ENCODE data around the gene ERC2. TPM values are rescaled to one million over a fixed set of nuclear protein-coding genes. Genes with fewer than 3 reads are reported as not detected.

The ERC2 gene
- total and polyA plus RNA-seq, 2 donors (not counting 3 experiments of a cell fraction or from before 2014, with no cell fraction given), result 5.6 to 15.5 TPM

DNA sequence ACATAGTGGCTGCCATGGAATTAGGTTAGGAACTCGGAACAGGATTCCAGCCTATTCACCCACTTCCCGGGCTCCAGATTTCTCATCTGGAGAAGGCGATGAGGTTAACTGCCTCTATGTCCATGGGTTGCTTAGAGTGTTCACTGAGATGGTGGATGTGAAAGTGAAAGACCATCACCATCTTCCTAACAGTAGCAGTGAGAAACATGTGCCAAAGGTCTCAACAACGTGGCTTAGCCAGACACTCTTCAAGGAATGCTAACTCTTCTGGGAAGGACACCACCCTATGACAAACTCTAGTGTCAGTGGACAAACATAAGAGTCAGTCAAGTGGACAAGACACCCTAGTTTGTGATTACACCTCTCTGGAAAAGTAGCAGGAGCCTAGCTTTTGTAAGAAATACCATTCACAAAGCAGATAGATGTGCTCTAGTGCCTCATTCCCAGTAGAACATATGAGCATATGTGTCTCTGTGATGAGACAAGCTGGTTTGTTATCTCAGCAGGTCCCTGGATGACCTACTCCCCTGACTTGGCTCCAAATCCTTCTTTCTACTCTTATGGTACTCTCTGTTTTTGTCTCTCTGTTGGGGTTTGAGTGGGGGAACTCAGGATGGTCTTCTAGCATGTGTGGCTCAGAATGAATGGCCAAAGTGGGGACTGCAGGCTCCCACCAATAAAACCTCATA, 770.9 kb downstream of the ERC2 start:
- no peak overlapping the region for H3K27ac ChIP-seq (ENCODE audit: insufficient read depth, low read depth, low read length)
- no peaks in the 10 kb centered on the region for H3K4me1 ChIP-seq (ENCODE audit: control insufficient read depth, extremely low read depth, insufficient read depth, low read length)
- no peaks in the 10 kb centered on the region for H3K36me3 ChIP-seq (ENCODE audit: control insufficient read depth in 2 of 2, extremely low read depth in 1 of 2, insufficient read depth in 2 of 2, low read length in 2 of 2)
- CTCF ChIA-PET, result no interaction called here
- no peak overlapping the region for H3K4me3 ChIP-seq (replicated peaks in 1 of 3; ENCODE audit: insufficient read depth in 1 of 3, low read depth in 1 of 3, low read length in 3 of 3)
- dilution Hi-C loops (cut with MboI; ENCODE audit: extremely low pct_ligation_motif_present, low sequenced_read_pairs) (no loop called here), intact Hi-C loops (cut with micrococcal nuclease) (no loop called here)
- FAIRE-seq (no peak), DNase-seq (ENCODE audit: low read depth, low spot score) (no peak)
- H3K27me3 ChIP-seq (ENCODE audit: control insufficient read depth in 2 of 2, insufficient read depth in 2 of 2, low read length in 2 of 2), result no peaks in the 10 kb centered on the region
- no peaks in the 10 kb centered on the region for H3K79me2 ChIP-seq (ENCODE audit: control insufficient read depth, insufficient read depth, low read length)
- no peaks in the 10 kb centered on the region for H3K9me1 ChIP-seq (replicated peaks; ENCODE audit: control insufficient read depth, extremely low read depth, insufficient read depth, low read length)
- H4K20me1 ChIP-seq (replicated peaks; ENCODE audit: control insufficient read depth, extremely low read depth, insufficient read depth, low read length), result no peaks in the 10 kb centered on the region
- no peaks in the 10 kb centered on the region for H3K9me3 ChIP-seq (replicated peaks; ENCODE audit: control insufficient read depth, insufficient read depth, low read length)
- H2AFZ ChIP-seq (ENCODE audit: low read depth, low read length), result no peak overlapping the region
- POLR2A ChIA-PET, result no interaction called here
- no peak overlapping the region for H3K4me2 ChIP-seq (ENCODE audit: insufficient read depth, low read length)
- TF ChIP-seq GATA2 (IDR thresholded peaks at IDR 0.05; ENCODE audit: insufficient read depth, insufficient read length, low read depth, low read length) (no peak), POLR2A (IDR thresholded peaks at IDR 0.05; ENCODE audit: low read depth, low read length) (no peak), POLR2AphosphoS5 (IDR thresholded peaks at IDR 0.05; ENCODE audit: insufficient read depth, low read depth, low read length) (no peak), FOS (IDR thresholded peaks at IDR 0.05; ENCODE audit: borderline replicate concordance, insufficient read depth, low read length) (no peak), EZH2 (IDR thresholded peaks at IDR 0.05; ENCODE audit: borderline replicate concordance, low read depth, low read length, severe bottlenecking) (no peak)
- H3K9ac ChIP-seq (replicated peaks; ENCODE audit: extremely low read depth, insufficient read depth, low read length), result no peak overlapping the region
- BruUV-seq (replicated peaks), result no TSS peak

DNA sequence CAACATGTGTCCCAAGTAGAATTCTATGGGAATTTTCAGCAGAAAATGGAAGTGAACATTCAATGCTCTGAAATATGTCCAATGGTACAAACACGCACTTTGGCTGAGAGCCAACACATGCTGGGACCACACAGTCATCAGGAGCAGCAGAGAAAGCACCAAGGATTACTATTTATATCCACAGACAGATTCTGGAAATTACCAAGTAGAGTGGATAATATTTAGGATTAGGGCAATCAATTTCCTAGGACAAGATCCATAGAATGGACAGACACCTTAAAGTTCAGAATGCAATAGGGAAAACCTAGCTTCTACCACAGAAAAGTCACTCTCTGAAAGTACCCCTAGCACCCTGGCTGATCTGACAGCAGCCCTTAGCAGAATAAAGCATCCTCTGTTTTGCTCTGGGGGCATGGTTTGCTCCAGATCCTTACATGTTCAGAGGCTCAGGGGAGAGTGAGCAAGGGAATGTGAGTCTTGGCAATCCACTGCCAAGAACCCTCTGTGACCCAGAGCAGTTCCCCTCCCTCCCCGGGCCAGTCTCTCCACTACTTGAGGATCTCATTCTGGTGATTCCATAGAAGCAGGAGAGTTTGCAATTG, 775.2 kb downstream of the ERC2 start:
- H2AFZ ChIP-seq (ENCODE audit: low read depth, low read length), result no peak overlapping the region
- dilution Hi-C loops (cut with MboI; ENCODE audit: extremely low pct_ligation_motif_present, low sequenced_read_pairs) (no loop called here), intact Hi-C loops (cut with micrococcal nuclease) (no loop called here)
- no peaks in the 10 kb centered on the region for H4K20me1 ChIP-seq (replicated peaks; ENCODE audit: control insufficient read depth, extremely low read depth, insufficient read depth, low read length)
- no peak overlapping the region for H3K9ac ChIP-seq (replicated peaks; ENCODE audit: extremely low read depth, insufficient read depth, low read length)
- no peaks in the 10 kb centered on the region for H3K79me2 ChIP-seq (ENCODE audit: control insufficient read depth, insufficient read depth, low read length)
- H3K9me1 ChIP-seq (replicated peaks; ENCODE audit: control insufficient read depth, extremely low read depth, insufficient read depth, low read length), result no peaks in the 10 kb centered on the region
- H3K27ac ChIP-seq (ENCODE audit: insufficient read depth, low read depth, low read length), result no peak overlapping the region
- no peak overlapping the region for H3K4me2 ChIP-seq (ENCODE audit: insufficient read depth, low read length)
- no peaks in the 10 kb centered on the region for H3K9me3 ChIP-seq (replicated peaks; ENCODE audit: control insufficient read depth, insufficient read depth, low read length)
- TF ChIP-seq FOS (IDR thresholded peaks at IDR 0.05; ENCODE audit: borderline replicate concordance, insufficient read depth, low read length) (no peak), POLR2A (IDR thresholded peaks at IDR 0.05; ENCODE audit: low read depth, low read length) (no peak), GATA2 (IDR thresholded peaks at IDR 0.05; ENCODE audit: insufficient read depth, insufficient read length, low read depth, low read length) (no peak), EZH2 (IDR thresholded peaks at IDR 0.05; ENCODE audit: borderline replicate concordance, low read depth, low read length, severe bottlenecking) (no peak), MAX (IDR thresholded peaks at IDR 0.05; ENCODE audit: insufficient read depth, insufficient read length) (no peak)
- TF ChIP-seq, protein P1, sequence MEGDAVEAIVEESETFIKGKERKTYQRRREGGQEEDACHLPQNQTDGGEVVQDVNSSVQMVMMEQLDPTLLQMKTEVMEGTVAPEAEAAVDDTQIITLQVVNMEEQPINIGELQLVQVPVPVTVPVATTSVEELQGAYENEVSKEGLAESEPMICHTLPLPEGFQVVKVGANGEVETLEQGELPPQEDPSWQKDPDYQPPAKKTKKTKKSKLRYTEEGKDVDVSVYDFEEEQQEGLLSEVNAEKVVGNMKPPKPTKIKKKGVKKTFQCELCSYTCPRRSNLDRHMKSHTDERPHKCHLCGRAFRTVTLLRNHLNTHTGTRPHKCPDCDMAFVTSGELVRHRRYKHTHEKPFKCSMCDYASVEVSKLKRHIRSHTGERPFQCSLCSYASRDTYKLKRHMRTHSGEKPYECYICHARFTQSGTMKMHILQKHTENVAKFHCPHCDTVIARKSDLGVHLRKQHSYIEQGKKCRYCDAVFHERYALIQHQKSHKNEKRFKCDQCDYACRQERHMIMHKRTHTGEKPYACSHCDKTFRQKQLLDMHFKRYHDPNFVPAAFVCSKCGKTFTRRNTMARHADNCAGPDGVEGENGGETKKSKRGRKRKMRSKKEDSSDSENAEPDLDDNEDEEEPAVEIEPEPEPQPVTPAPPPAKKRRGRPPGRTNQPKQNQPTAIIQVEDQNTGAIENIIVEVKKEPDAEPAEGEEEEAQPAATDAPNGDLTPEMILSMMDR (IDR thresholded peaks at IDR 0.05; ENCODE audit: extremely low read depth in 1 of 2, insufficient read depth in 1 of 2, low read depth in 1 of 2, low read length in 2 of 2), result no peak
- POLR2A ChIA-PET, result no interaction called here
- H3K4me3 ChIP-seq (replicated peaks in 1 of 3; ENCODE audit: insufficient read depth in 1 of 3, low read depth in 1 of 3, low read length in 3 of 3), result no peak overlapping the region
- BruUV-seq (replicated peaks), result no TSS peak
- CTCF ChIA-PET, result no interaction called here
- no peaks in the 10 kb centered on the region for H3K4me1 ChIP-seq (ENCODE audit: control insufficient read depth, extremely low read depth, insufficient read depth, low read length)
- no peak for DNase-seq (ENCODE audit: low read depth, low spot score)
- FAIRE-seq, result no peak
- no peaks in the 10 kb centered on the region for H3K27me3 ChIP-seq (ENCODE audit: control insufficient read depth in 2 of 2, insufficient read depth in 2 of 2, low read length in 2 of 2)
- H3K36me3 ChIP-seq (ENCODE audit: control insufficient read depth in 2 of 2, extremely low read depth in 1 of 2, insufficient read depth in 2 of 2, low read length in 2 of 2), result no peaks in the 10 kb centered on the region
